ENCODE results near the gene CGAS. TPM values are rescaled to one million over a fixed set of nuclear protein-coding genes. Genes with fewer than 3 reads are reported as not detected.

CGAS gene
- total and polyA plus RNA-seq, 9 of the 15 experiments (the other 6 are each of a cell fraction or from before 2014, with no cell fraction given), result 0.01 to 0.32 (median 0.06) TPM; not detected in 2

- TF ChIP-seq DLX4 (CRISPR knock-in tag; IDR thresholded peaks at IDR 0.05) (no peak), RBM14 (IDR thresholded peaks at IDR 0.05; ENCODE audit: borderline replicate concordance, insufficient read depth, low read depth, low read length) (0 out of 2 replicates have a peak, but pooled peaks have one; percentile 94), ELK1 (CRISPR knock-in tag; IDR thresholded peaks at IDR 0.05) (no peak), NCOA4 (IDR thresholded peaks at IDR 0.05; ENCODE audit: partially characterized antibody) (no peak), CBX3 (IDR thresholded peaks at IDR 0.05; ENCODE audit: borderline replicate concordance in 1 of 2, low read length in 2 of 2) (0 out of 3 replicates have a peak, but pooled peaks of 1 of the 2 experiments have one; percentile 66), BCOR (IDR thresholded peaks at IDR 0.05) (0 out of 2 replicates have a peak, but pooled peaks have one; percentile 10), ZNF79 (CRISPR knock-in tag; IDR thresholded peaks at IDR 0.05; ENCODE audit: low read depth) (no peak), ATF3 (IDR thresholded peaks at IDR 0.05) (peak; percentile 86), ATF3 (CRISPR knock-in tag; conservative IDR thresholded peaks at IDR 0.05) (no peak), SMAD4 (CRISPR knock-in tag; conservative IDR thresholded peaks at IDR 0.05) (peak; percentile 32; the same call in 1 of the 2 replicates), ZNF75A (CRISPR knock-in tag; IDR thresholded peaks at IDR 0.05) (no peak), ID3 (CRISPR knock-in tag; IDR thresholded peaks at IDR 0.05) (no peak), ID3 (tag; IDR thresholded peaks at IDR 0.05) (peak; percentile 72; the same call in 1 of the 2 replicates), KLF10 (CRISPR knock-in tag; IDR thresholded peaks at IDR 0.05) (no peak), ZBTB17 (CRISPR knock-in tag; IDR thresholded peaks at IDR 0.05) (no peak), ZNF766 (CRISPR knock-in tag; conservative IDR thresholded peaks at IDR 0.05) (0 out of 2 replicates have a peak, but pooled peaks have one; percentile 12)
- TF ChIP-seq, protein P1, sequence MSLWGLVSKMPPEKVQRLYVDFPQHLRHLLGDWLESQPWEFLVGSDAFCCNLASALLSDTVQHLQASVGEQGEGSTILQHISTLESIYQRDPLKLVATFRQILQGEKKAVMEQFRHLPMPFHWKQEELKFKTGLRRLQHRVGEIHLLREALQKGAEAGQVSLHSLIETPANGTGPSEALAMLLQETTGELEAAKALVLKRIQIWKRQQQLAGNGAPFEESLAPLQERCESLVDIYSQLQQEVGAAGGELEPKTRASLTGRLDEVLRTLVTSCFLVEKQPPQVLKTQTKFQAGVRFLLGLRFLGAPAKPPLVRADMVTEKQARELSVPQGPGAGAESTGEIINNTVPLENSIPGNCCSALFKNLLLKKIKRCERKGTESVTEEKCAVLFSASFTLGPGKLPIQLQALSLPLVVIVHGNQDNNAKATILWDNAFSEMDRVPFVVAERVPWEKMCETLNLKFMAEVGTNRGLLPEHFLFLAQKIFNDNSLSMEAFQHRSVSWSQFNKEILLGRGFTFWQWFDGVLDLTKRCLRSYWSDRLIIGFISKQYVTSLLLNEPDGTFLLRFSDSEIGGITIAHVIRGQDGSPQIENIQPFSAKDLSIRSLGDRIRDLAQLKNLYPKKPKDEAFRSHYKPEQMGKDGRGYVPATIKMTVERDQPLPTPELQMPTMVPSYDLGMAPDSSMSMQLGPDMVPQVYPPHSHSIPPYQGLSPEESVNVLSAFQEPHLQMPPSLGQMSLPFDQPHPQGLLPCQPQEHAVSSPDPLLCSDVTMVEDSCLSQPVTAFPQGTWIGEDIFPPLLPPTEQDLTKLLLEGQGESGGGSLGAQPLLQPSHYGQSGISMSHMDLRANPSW (CRISPR knock-in tag; IDR thresholded peaks at IDR 0.05), result peak; percentile 89; the same call in 1 of the 2 replicates
- TF ChIP-seq, protein P2, sequence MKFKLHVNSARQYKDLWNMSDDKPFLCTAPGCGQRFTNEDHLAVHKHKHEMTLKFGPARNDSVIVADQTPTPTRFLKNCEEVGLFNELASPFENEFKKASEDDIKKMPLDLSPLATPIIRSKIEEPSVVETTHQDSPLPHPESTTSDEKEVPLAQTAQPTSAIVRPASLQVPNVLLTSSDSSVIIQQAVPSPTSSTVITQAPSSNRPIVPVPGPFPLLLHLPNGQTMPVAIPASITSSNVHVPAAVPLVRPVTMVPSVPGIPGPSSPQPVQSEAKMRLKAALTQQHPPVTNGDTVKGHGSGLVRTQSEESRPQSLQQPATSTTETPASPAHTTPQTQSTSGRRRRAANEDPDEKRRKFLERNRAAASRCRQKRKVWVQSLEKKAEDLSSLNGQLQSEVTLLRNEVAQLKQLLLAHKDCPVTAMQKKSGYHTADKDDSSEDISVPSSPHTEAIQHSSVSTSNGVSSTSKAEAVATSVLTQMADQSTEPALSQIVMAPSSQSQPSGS (CRISPR knock-in tag; IDR thresholded peaks at IDR 0.05), result no peak
These were observed 9.6 kb upstream of the CGAS start, which contains the start of gene MTO1 (continued) for GRCh38 chr6:73461537-73462350.

Measured in K562 (cell line).